GM10266 (cell line): ENCODE measurements around the gene SPRED2.

Experiments
- DNase-seq: peaks from one replicate; pipeline ENCODE4 v3.0.0; 2012; ENCODE audit errors: extremely low spot score
- CTCF ChIP-seq: IDR thresholded peaks from 2 replicates; pipeline ENCODE4 v1.5.1; 2012; ENCODE audit warnings: mild to moderate bottlenecking, low read depth; ENCODE audit not compliant: control insufficient read depth, insufficient read depth; ENCODE audit errors: missing control alignments

Gene SPRED2

GRCh38 chr2:65425276-65425675, 7.1 kb downstream of the SPRED2 start:
- no peak for DNase-seq
- TF ChIP-seq CTCF = no peak

- TF ChIP-seq CTCF = no peak
These were observed 8.0 kb downstream of the SPRED2 start for GRCh38 chr2:65424391-65424790.

DNA sequence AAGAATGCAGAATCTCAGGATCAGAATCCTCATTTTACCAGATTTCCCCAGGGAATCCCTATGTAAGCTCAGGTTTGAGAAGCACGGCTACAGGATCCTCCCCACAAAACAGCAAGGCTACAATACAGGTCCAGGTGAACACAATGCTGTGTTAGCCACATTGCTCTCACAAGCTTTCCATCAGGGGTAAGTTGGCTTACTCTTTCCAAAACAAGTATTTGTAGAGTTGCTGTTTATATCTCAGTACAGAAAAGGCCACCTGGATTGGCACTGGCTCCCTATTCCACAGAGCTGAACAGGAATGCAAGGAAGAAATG, 11.0 kb downstream of the SPRED2 start:
- DNase-seq = no peak
- TF ChIP-seq CTCF = no peak

More at GRCh38 chr2:65424391-65424790, 8.0 kb downstream of the SPRED2 start:
- no peak for DNase-seq

- peak; percentile 57 for DNase-seq
- no peak for TF ChIP-seq CTCF
These were observed 11.5 kb downstream of the SPRED2 start for GRCh38 chr2:65420712-65421431.

GRCh38 chr2:65417509-65418085, 14.8 kb downstream of the SPRED2 start:
- no peak for TF ChIP-seq CTCF
- no peak for DNase-seq

DNA sequence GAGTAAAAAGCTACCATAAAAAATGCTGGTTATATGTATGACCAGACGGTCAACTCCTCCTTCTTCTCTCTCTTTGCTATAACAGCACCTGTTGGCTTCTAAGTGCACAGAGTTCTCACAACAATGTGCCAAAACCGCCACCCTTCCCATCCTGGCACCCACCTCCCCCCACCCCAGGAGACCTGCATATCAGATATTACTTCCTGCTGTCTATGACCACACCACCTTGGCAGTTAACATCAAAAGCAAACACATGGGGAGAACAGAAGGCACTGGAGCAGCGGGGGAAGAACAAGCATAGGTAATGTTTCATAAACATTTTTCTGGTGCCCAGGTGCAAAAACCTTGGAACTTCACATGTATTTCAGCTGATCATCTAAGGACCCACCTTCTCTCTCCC, 15.5 kb downstream of the SPRED2 start:
- DNase-seq = no peak
- no peak for TF ChIP-seq CTCF

DNA sequence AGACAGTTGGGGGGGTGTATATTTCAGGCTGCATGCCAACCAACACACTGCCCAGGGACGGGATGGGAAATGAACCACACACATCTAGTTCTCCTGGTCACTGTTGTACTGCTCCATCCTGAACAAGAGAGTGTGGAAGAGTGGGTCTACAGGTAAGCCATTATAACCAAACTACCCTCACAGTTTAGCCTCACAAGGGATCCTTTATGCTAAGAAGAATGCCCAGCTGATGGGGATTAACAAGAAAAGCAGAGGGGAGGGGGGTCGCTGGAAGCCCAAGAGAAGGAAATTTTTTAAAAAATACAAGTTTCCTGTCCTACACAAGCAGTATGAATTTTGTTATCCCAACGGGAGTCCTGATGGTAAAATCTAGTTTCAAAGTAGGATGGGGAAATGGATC, 16.1 kb downstream of the SPRED2 start:
- DNase-seq = no peak
- no peak for TF ChIP-seq CTCF
